Right atrium auricular region (tissue), 2 donors: ENCODE measurements around the gene DPP6. TPM values are rescaled to one million over a fixed set of nuclear protein-coding genes. Genes with fewer than 3 reads are reported as not detected.
"Not testable (repeated sequence)": the region's sequence is repeated elsewhere in the genome, so short reads cannot be mapped to it uniquely, and the experiment has no call there.

ENCODE experiments used
- DNase-seq: peaks from one replicate; pipeline ENCODE4 v3.0.0-alpha.2; 2019; ENCODE audit warnings: low spot score
- H3K27ac ChIP-seq, 2 donors: fragments of 200-600 bp; sonication (generic); 1 replicate in 1 of 2; 2 replicates in 1 of 2; pipeline ENCODE4 v1.5.1; 2016 to 2019
- H3K27me3 ChIP-seq, 2 donors: fragments of 200-600 bp; sonication (generic); one replicate each; pipeline versions ENCODE4 v1.5.1 to v1.6.0; 2017 to 2019
- H3K36me3 ChIP-seq: fragments of 200-600 bp; sonication (generic); one replicate; pipeline ENCODE4 v1.5.1; 2016
- H3K4me1 ChIP-seq, 2 donors: fragments of 200-600 bp; sonication (generic); one replicate each; pipeline versions ENCODE4 v1.5.1 to v1.6.0; 2017 to 2019
- H3K4me3 ChIP-seq, 2 donors: fragments of 200-600 bp; sonication (generic); 1 replicate in 1 of 2; 2 replicates in 1 of 2; pipeline ENCODE4 v1.5.1; 2017 to 2019; ENCODE audit warnings: mild to moderate bottlenecking in 1 of 2, moderate library complexity in 1 of 2
- H3K9me3 ChIP-seq, 2 donors: fragments of 200-600 bp; sonication (generic); one replicate each; pipeline ENCODE4 v1.5.1; 2019
- total RNA-seq, 2 donors: library from RNA; depleted of rRNA; stranded (reverse); fragments of >200 nt; gene quantifications; one replicate each; pipeline ENCODE4 v1.1.0, GENCODE V29; 2016
- TF ChIP-seq, protein P1 (sequence below), 2 donors: fragments of 200-600 bp; sonication (generic); IDR thresholded peaks; one replicate each; pipeline ENCODE4 v1.5.1; 2019; ENCODE audit warnings: antibody characterized with exemption in 2 of 2

DPP6 gene
- total RNA-seq, result under 1 TPM; 0.35 to 0.85 TPM

DNA sequence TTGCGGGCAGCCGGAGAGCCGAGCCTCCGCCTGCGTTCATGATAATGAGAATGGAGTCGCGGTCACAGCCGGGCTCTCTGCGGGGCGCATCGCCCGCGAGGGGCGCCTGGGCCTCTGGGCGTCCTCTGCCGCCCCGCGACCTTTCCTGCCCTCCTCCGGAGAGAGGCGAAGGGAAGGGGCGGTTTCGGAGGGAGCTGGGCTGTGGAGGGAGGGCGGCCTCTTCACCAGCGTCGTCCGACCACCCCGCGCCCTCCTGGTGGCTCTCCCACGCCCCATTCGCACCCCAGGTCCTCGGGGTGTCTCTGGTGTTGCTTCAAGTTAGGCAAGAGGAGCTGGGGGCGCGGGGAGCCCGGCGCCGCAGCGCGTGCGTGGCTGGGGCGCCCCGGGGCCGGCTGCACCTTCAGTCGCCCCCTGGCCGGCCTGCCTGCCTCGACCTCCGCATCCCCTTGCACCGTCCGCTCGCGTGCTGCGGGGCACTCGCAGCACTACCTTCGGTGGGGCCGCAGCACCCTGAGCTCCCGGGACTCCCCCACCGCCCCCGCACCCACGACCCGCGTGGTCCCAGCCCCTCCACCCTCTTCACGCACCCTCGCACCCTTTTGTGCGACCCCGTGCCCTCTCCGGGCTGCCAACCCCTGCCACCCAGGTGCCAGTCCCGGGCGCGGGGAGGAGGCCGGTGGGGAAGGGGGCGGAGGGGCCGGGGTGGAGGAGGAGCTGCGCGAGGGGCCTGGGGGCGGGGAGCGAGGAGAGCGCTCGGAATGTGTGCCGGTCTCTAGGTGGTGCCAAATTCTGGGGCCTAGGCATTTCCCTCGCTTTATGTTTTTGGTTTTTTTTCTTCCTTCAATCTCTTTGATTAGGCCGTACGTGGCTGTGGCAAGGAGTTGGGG, at the start of gene DPP6:
Gene DPP6 (plus strand): TSS at position 756 of the 887 bp plus-strand sequence.
- not testable (repeated sequence) for H3K4me1 ChIP-seq, H3K36me3 ChIP-seq, H3K27ac ChIP-seq, H3K27me3 ChIP-seq, H3K9me3 ChIP-seq, DNase-seq
- H3K4me3 ChIP-seq, result peak within 1 kb of the TSS in 1 of 2 donors; percentile 6

DNA sequence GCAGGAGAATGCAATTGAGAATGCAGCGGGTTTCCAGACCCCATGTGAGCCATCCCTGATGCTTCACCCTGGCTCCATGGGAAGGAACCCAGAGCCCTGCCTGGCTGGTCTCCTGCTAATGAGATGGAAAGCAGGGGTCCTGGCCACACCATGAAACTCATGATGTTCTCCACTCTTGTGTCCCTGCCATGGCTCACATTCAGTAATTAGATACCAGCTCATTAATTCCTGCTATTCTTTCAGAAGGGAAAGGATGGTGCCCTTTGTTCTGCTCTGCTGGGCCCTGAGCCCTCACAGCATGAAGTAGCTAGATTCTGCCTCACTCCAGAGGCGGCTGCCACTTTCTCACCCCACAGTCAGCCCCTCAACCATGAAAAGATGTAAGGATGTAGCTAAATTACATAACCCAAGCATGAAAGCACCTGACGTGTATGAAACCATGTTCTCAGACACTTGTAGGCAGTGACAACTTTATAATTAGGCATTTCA, 42.7 kb upstream of the DPP6 start:
- not testable (repeated sequence) for H3K27ac ChIP-seq, H3K36me3 ChIP-seq, H3K9me3 ChIP-seq, DNase-seq, H3K4me3 ChIP-seq, H3K4me1 ChIP-seq, H3K27me3 ChIP-seq

DNA sequence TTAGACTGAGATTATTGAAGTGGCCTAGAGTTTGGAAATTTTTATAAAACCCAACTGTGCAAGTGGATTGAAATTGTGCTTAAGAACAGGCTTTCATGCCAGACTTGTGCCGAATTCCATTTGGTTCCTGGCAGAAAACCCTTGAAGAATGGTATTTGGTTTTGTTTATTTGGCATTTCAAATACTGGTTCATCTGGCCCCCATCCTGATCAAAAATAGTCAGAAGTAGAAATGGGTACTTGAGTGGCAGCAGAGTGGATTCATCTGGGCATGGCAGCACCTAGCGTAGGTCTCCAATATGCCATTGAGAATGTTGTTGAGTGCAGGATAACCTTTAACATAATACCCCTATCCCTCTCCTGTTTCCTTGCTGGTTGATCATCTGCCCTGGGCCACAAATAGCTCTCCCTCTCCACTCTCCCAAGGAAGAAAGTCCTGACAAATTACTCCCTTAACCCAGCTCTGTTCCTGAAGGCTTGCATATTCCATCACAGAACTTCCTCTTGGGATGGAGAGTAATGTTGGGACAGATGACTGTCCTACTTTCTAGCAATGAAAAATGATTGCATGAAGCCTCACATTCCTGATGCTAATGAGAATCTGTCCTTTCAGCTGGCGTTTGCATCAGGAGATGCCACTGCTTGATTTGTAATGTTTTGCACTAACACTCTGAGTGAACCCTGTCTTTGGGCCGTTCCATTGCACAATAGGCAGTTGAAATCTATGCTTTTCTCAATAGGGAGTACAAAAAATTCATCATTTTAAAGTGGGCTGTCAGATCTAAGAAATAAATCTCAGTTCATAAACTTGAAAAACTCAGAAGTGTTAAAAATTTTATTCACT, 41.3 kb upstream of the DPP6 start:
- not testable (repeated sequence) for H3K4me1 ChIP-seq, H3K9me3 ChIP-seq, H3K27me3 ChIP-seq, DNase-seq, H3K36me3 ChIP-seq, H3K27ac ChIP-seq, H3K4me3 ChIP-seq

DNA sequence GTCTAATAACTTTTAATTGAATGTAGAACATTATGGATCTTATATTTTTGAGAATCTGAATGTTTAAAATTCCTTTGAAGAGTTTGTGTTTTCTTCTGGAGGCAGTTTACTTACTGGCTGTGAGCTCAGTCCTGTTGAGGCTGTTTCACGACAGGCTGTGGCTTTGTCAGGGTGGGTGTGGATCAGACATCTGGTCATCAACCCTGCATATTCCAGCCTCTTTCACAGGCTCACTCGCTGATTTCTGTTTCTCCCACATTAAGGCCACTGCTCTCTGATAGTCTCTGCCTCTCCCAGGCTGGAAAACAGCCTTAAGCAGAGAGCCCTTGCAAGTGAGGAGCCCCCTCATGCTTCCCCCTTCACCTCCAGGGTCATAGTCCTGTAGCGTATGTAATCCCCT, 39.4 kb upstream of the DPP6 start:
- not testable (repeated sequence) for H3K36me3 ChIP-seq, H3K4me1 ChIP-seq, H3K9me3 ChIP-seq, H3K27me3 ChIP-seq, H3K27ac ChIP-seq, DNase-seq, H3K4me3 ChIP-seq

DNA sequence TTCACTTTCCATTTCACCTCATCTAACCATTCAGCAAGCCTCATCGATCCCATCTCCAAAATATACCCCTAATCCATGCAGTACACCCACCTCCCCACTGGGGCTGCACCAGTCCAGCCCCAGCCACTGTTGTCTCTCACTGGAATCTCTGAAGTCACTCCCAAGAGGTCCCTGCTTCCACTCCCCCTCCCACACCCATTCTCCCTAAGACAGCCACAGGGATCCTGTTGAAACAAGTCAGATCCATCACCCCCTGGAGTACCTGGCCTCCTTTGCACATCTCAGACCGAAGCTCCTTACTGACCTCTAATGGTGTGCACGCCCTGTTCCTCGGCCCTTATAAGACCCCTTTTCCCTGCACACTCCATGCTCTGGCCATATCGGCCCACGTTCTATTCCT, 36.6 kb upstream of the DPP6 start:
- H3K4me1 ChIP-seq, H3K27ac ChIP-seq, H3K4me3 ChIP-seq, H3K27me3 ChIP-seq, H3K9me3 ChIP-seq, DNase-seq, H3K36me3 ChIP-seq: not testable (repeated sequence)

DNA sequence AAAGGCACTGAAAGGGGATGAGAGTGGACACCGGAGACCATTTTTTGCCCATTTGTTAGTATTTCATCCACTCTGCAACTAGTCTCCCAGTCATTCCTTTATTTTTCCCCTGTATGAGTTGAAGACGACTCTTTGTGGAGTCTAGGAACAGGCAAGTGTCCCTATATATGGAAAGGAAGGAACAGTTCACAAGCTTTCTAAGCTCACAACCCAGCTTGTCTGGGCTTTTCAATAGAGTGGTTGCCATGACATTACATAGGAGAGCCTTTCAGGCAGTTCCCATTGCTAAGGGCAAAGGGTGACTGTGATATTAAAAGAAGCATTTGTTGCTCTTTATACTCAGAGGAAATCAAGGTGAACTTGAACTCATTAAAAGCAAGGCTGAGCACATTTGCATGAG, 33.8 kb upstream of the DPP6 start:
- H3K36me3 ChIP-seq, DNase-seq, H3K4me3 ChIP-seq, H3K9me3 ChIP-seq, H3K27ac ChIP-seq, H3K4me1 ChIP-seq, H3K27me3 ChIP-seq: not testable (repeated sequence)

DNA sequence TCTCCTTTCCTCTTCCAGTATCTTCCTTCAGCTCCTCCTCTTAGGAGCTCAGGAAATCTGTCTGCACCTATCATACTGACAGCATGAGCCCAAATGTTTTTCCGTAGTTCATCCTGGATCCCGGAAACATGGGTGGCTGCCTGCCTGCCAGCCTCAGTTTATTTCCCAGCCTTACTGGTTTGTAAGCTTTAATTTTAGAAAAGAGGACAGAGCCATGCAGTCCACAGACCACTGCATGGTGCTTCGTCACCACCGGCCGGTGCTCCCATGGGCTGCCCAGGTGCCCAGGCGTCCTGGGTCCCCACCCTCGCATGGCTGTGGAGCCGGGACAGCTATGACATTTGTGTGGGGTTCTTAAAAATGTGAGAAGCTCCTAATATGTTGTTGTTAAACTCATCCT, 24.4 kb upstream of the DPP6 start:
- H3K4me1 ChIP-seq, DNase-seq, H3K36me3 ChIP-seq, H3K27ac ChIP-seq, H3K27me3 ChIP-seq, H3K4me3 ChIP-seq, H3K9me3 ChIP-seq: not testable (repeated sequence)

DNA sequence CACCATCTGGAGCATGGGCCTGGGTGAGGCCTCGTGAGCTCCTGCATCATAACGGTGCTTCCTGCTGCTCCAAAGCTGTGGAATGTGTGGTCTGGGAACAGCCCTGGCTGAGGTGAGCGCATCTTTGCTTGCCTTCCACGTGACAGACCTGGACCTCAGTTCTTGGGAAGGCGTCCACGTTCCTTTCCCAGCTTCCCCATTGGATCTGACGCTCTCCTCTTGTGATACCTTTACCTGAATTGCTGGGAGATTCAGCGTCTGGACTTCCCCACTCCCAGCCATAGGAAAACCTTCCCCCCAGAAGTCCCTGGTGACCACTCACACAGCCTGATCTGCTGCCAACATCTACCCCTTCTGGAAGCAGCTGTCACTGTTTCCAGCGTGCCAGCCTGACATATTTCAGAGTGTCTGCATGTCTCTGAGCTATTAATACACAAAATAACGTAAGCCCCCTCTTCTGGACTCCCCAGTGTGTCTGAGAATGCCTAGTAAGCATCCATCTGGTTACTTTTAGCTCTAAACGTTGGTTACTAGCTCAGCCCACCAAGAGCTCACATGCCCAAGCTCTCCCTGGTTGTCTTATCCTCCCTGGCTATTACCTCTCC, 21.6 kb upstream of the DPP6 start:
- not testable (repeated sequence) for H3K4me3 ChIP-seq, H3K27me3 ChIP-seq, H3K9me3 ChIP-seq, DNase-seq, H3K27ac ChIP-seq, H3K4me1 ChIP-seq, H3K36me3 ChIP-seq

DNA sequence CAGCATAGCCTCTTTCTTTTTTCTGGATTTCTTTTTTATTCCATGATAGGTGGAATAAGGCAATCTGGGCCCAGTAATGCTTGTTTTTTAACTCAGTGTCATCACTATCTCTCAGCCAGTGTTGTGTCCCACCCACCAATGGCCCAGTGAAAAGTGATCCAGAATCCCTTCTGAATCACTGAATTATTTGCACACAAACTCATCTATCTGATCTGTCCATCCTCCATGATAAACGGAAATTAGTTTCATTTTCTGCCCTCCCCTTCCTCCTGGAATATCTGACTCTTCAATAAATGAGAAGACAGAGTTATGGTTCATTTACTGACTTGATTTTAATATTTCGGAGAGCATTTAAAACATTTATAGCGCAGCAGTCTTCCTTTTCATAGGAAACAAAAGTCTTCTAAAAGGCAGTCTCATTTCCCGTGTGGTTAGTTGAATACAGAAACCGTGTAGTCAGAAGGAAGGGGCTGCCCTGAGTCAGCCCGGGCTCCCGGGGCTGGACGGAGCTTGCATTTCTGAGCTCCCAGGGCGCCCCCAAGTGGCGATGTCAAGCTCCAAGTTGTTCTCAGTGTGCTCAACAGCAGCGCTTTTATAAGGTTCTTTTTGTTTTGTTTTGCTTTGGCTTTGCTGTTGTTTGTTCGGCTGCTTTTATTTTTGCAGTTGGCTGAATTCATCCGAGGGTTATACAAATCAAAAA, 12.6 kb upstream of the DPP6 start:
- not testable (repeated sequence) for H3K27me3 ChIP-seq, H3K36me3 ChIP-seq, H3K27ac ChIP-seq, H3K4me3 ChIP-seq, H3K9me3 ChIP-seq, H3K4me1 ChIP-seq, DNase-seq
- TF ChIP-seq, protein P1, sequence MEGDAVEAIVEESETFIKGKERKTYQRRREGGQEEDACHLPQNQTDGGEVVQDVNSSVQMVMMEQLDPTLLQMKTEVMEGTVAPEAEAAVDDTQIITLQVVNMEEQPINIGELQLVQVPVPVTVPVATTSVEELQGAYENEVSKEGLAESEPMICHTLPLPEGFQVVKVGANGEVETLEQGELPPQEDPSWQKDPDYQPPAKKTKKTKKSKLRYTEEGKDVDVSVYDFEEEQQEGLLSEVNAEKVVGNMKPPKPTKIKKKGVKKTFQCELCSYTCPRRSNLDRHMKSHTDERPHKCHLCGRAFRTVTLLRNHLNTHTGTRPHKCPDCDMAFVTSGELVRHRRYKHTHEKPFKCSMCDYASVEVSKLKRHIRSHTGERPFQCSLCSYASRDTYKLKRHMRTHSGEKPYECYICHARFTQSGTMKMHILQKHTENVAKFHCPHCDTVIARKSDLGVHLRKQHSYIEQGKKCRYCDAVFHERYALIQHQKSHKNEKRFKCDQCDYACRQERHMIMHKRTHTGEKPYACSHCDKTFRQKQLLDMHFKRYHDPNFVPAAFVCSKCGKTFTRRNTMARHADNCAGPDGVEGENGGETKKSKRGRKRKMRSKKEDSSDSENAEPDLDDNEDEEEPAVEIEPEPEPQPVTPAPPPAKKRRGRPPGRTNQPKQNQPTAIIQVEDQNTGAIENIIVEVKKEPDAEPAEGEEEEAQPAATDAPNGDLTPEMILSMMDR (IDR thresholded peaks at IDR 0.05), result peak in 1 of 2 donors; percentile 36

DNA sequence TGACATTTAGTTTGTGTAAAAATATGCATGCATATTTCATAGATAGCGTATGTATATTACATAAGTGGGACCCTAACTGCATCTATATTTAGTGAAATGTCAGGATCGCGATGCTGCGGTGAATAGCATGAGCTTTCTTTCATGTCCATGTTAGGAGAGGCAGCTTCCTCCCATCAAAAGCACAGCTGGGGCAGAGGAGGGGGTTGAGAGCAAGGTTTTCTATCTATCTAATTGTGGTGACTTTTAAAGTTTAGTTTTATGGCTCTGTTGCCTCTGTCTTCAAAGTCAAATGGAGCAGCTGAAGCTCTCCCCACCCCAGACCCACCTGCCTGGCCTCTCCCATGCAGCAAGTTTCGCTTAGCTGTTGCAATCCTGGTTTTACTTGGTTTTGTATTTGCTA, 1.8 kb upstream of the DPP6 start:
- not testable (repeated sequence) for DNase-seq, H3K4me3 ChIP-seq

DNA sequence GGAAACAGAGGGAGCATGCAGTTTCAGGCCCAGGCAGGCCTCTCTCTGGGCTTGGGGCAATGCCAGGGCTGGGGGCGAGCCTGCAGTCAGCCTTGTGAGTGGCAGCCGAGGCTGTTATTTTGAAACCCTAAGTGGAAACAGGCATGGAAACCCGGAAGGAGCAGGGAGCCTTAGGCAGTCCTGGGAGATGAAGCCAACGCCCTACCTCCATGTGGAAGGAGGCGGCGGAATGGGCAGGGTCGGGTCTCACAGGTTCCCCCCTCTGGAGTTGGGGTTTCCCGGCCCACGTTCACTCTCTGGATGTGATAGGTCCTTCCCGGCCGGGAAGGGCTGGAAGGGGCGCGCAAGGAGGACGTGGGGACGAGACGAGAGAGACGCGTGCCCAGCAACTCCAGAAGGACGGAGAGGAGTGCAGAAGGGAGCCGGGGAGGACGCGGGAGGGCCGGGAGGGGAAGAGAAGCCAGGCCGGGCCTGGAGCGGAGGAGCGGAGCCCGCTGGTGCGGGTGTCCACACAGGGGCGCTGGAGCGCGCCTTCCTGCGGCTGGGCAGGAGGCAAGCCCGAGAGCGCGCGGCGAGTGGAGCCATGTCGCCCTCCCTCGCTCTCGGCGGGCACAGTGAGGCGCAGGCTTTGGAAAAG, 1.1 kb upstream of the DPP6 start:
- H3K36me3 ChIP-seq, H3K4me1 ChIP-seq, DNase-seq, H3K27ac ChIP-seq, H3K27me3 ChIP-seq, H3K4me3 ChIP-seq, H3K9me3 ChIP-seq: not testable (repeated sequence)

More for the DNA sequence above, 1.8 kb upstream of the DPP6 start:
- H3K9me3 ChIP-seq, H3K27ac ChIP-seq, H3K27me3 ChIP-seq, H3K36me3 ChIP-seq, H3K4me1 ChIP-seq: not testable (repeated sequence)

DNA sequence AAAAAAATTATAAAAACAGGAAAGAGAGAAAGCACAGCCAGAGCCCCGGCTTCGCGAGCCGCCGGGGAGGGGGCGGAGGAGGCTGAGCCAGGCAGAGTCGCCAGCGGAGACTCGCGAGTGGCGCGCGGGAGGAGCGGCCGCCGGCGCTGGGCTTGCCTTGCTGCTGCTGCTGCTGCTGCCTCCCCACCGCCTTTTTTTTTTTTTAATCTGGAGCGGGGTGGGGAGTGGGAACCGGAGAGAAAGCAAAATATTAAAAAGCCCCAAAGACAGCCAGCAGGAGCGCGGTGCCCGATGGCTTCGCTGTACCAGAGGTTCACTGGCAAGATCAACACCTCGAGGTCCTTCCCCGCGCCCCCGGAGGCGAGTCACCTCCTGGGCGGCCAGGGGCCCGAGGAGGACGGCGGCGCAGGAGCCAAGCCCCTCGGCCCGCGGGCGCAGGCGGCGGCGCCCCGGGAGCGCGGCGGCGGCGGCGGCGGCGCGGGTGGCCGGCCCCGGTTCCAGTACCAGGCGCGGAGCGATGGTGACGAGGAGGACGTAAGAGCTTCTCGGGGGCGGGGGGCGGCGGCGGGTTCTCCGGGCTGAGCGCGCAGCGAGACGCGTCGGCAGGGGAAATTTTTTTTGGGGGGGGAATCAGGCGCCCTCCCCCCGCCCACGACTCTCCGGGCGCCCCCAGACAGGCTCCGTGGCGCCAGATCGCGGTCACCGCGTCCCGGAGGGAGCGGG, 493 bp downstream of the DPP6 start:
- not testable (repeated sequence) for DNase-seq, H3K4me3 ChIP-seq, H3K36me3 ChIP-seq, H3K27ac ChIP-seq, H3K4me1 ChIP-seq, H3K27me3 ChIP-seq, H3K9me3 ChIP-seq
